BLaER1 treated with 17β-estradiol and CSF1 and Interleukin-3, amounts not matched to agents 10 nM and 100 nM (cell line): ENCODE measurements around the gene LCE2D.
A peak's percentile ranks its signal among the peaks of the same experiment; 100 is the strongest.
"Not testable (repeated sequence)": the region's sequence is repeated elsewhere in the genome, so short reads cannot be mapped to it uniquely, and the experiment has no call there.

Source experiments
- H3K27ac ChIP-seq, 11 experiments: shearing (Covaris generic); formaldehyde crosslinking; 2 replicates each; pipeline ENCODE4 v1.8.1; 2022
- H3K27me3 ChIP-seq, 11 experiments: shearing (Covaris generic); formaldehyde crosslinking; 2 replicates each; pipeline ENCODE4 v1.8.1; 2022
- H3K36me3 ChIP-seq, 11 experiments: shearing (Covaris generic); formaldehyde crosslinking; 2 replicates each; pipeline ENCODE4 v1.8.1; 2022
- H3K4me1 ChIP-seq, 10 experiments: shearing (Covaris generic); formaldehyde crosslinking; 2 replicates each; pipeline ENCODE4 v1.8.1; 2022
- H3K4me2 ChIP-seq, 11 experiments: shearing (Covaris generic); formaldehyde crosslinking; 2 replicates each; pipeline ENCODE4 v1.8.1; 2022
- H3K4me3 ChIP-seq, 10 experiments: shearing (Covaris generic); formaldehyde crosslinking; 2 replicates each; pipeline ENCODE4 v1.8.1; 2022
- H3K9ac ChIP-seq, 11 experiments: shearing (Covaris generic); formaldehyde crosslinking; 2 replicates each; pipeline ENCODE4 v1.8.1; 2022
- H3K9me3 ChIP-seq, 11 experiments: shearing (Covaris generic); formaldehyde crosslinking; replicated peaks in 1 of 11; 2 replicates each; pipeline ENCODE4 v1.8.1; 2022
- H4K20me1 ChIP-seq, 11 experiments: shearing (Covaris generic); formaldehyde crosslinking; 2 replicates each; pipeline ENCODE4 v1.8.1; 2022
- Cebpa-rat ChIP-seq, 11 experiments: shearing (Covaris generic); IDR thresholded peaks; 2 replicates each; pipeline ENCODE4 v1.8.1; 2022

LCE2D gene

GRCh38 chr1:152645146-152645545 lies 18.0 kb upstream of the LCE2D start:
- H3K9me3 ChIP-seq = no peaks in the 10 kb centered on the region
- H3K27ac ChIP-seq = no peak overlapping the region
- H3K9ac ChIP-seq = no peak overlapping the region
- no peaks in the 10 kb centered on the region for H3K27me3 ChIP-seq
- TF ChIP-seq Cebpa-rat (IDR thresholded peaks at IDR 0.05) = no peak
- peak overlapping the region in 2 of 11 experiments; percentile 10 to 20; a peak in 1 of 22 replicates for H3K4me2 ChIP-seq
- no peaks in the 10 kb centered on the region for H3K36me3 ChIP-seq
- H3K4me3 ChIP-seq = no peak overlapping the region
- no peaks in the 10 kb centered on the region; a peak in 1 of 20 replicates for H3K4me1 ChIP-seq
- H4K20me1 ChIP-seq = no peaks in the 10 kb centered on the region

- H3K4me2 ChIP-seq = no peak overlapping the region
- H3K27me3 ChIP-seq = no peaks in the 10 kb centered on the region
- H3K4me1 ChIP-seq = no peaks in the 10 kb centered on the region; a peak in 1 of 20 replicates
- no peak overlapping the region for H3K27ac ChIP-seq
- TF ChIP-seq Cebpa-rat (IDR thresholded peaks at IDR 0.05) = no peak
- H3K4me3 ChIP-seq = no peak overlapping the region
- no peaks in the 10 kb centered on the region for H3K9me3 ChIP-seq
- H4K20me1 ChIP-seq = no peaks in the 10 kb centered on the region
- no peak overlapping the region for H3K9ac ChIP-seq
- no peaks in the 10 kb centered on the region for H3K36me3 ChIP-seq
These were observed 16.5 kb upstream of the LCE2D start for GRCh38 chr1:152646656-152647055.

- Histone ChIP-seq H3K36me3 (no peaks in the 10 kb centered on the region), H4K20me1 (no peaks in the 10 kb centered on the region), H3K27me3 (no peaks in the 10 kb centered on the region), H3K9ac (no peak overlapping the region), H3K4me1 (no peaks in the 10 kb centered on the region), H3K9me3 (no peaks in the 10 kb centered on the region), H3K4me2 (no peak overlapping the region), H3K27ac (no peak overlapping the region), H3K4me3 (no peak overlapping the region)
- TF ChIP-seq Cebpa-rat (IDR thresholded peaks at IDR 0.05) = no peak
These were observed 9.1 kb upstream of the LCE2D start for GRCh38 chr1:152654110-152654509.

GRCh38 chr1:152656459-152656858 lies 6.7 kb upstream of the LCE2D start:
- no peak overlapping the region for H3K4me3 ChIP-seq
- no peaks in the 10 kb centered on the region for H3K9me3 ChIP-seq
- no peak for TF ChIP-seq Cebpa-rat (IDR thresholded peaks at IDR 0.05)
- H3K4me2 ChIP-seq = no peak overlapping the region
- H3K27ac ChIP-seq = no peak overlapping the region
- H3K27me3 ChIP-seq = no peaks in the 10 kb centered on the region
- H3K4me1 ChIP-seq = no peaks in the 10 kb centered on the region
- H4K20me1 ChIP-seq = no peaks in the 10 kb centered on the region
- H3K36me3 ChIP-seq = no peaks in the 10 kb centered on the region
- no peak overlapping the region for H3K9ac ChIP-seq

- H4K20me1 ChIP-seq = no peaks in the 10 kb centered on the region
- H3K4me2 ChIP-seq = no peak overlapping the region
- H3K4me1 ChIP-seq = no peaks in the 10 kb centered on the region
- H3K9ac ChIP-seq = no peak overlapping the region
- H3K27me3 ChIP-seq = no peaks in the 10 kb centered on the region
- TF ChIP-seq Cebpa-rat (IDR thresholded peaks at IDR 0.05) = no peak
- no peak overlapping the region for H3K27ac ChIP-seq
- no peaks in the 10 kb centered on the region for H3K36me3 ChIP-seq
- no peaks in the 10 kb centered on the region for H3K9me3 ChIP-seq
- no peak overlapping the region for H3K4me3 ChIP-seq
These were observed 5.5 kb upstream of the LCE2D start for GRCh38 chr1:152657677-152658076.

- no peak overlapping the region for H3K9ac ChIP-seq
- H3K4me3 ChIP-seq = no peak overlapping the region
- H3K9me3 ChIP-seq = no peaks in the 10 kb centered on the region
- H3K4me1 ChIP-seq = no peaks in the 10 kb centered on the region
- H3K4me2 ChIP-seq = no peak overlapping the region
- H3K27ac ChIP-seq = no peak overlapping the region
- no peak for TF ChIP-seq Cebpa-rat (IDR thresholded peaks at IDR 0.05)
- H4K20me1 ChIP-seq = no peaks in the 10 kb centered on the region
- H3K27me3 ChIP-seq = no peaks in the 10 kb centered on the region
- H3K36me3 ChIP-seq = no peaks in the 10 kb centered on the region
These were observed 4.5 kb upstream of the LCE2D start for GRCh38 chr1:152658649-152659048.

- H3K27me3 ChIP-seq, H3K36me3 ChIP-seq, H4K20me1 ChIP-seq, H3K4me1 ChIP-seq, H3K4me3 ChIP-seq, H3K4me2 ChIP-seq, H3K9ac ChIP-seq, H3K27ac ChIP-seq, H3K9me3 ChIP-seq: not testable (repeated sequence)
These were observed 3.0 kb downstream of the LCE2D start for GRCh38 chr1:152666171-152666570.

- no peaks in the 10 kb centered on the region for H3K4me1 ChIP-seq
- H3K27me3 ChIP-seq = no peaks in the 10 kb centered on the region
- H3K4me3 ChIP-seq = no peak overlapping the region
- peaks cover 0 to 4% (median 0%) of the 10 kb centered on the region in 11 experiments; a peak in 1 of 22 replicates for H3K9me3 ChIP-seq
- no peaks in the 10 kb centered on the region for H3K36me3 ChIP-seq
- H3K27ac ChIP-seq = no peak overlapping the region
- no peak for TF ChIP-seq Cebpa-rat (IDR thresholded peaks at IDR 0.05)
- no peak overlapping the region for H3K4me2 ChIP-seq
- H4K20me1 ChIP-seq = no peaks in the 10 kb centered on the region
- H3K9ac ChIP-seq = no peak overlapping the region
These were observed 4.5 kb downstream of the LCE2D start for GRCh38 chr1:152667648-152668047.

- Histone ChIP-seq H3K4me3 (no peak overlapping the region), H3K4me2 (no peak overlapping the region), H3K36me3 (no peaks in the 10 kb centered on the region), H3K9me3 (no peaks in the 10 kb centered on the region), H3K4me1 (no peaks in the 10 kb centered on the region), H3K27me3 (no peaks in the 10 kb centered on the region), H3K9ac (no peak overlapping the region), H3K27ac (no peak overlapping the region), H4K20me1 (no peaks in the 10 kb centered on the region)
- no peak for TF ChIP-seq Cebpa-rat (IDR thresholded peaks at IDR 0.05)
These were observed 9.8 kb downstream of the LCE2D start for GRCh38 chr1:152673016-152673415.

GRCh38 chr1:152674983-152675382 lies 11.8 kb downstream of the LCE2D start, which contains the start of gene LCE2C:
Gene LCE2C (plus strand): TSS chr1:152675279. CDS start chr1:152676016, 737 bp downstream.
- H3K4me1 ChIP-seq, H3K36me3 ChIP-seq, H3K27ac ChIP-seq, H4K20me1 ChIP-seq, H3K9me3 ChIP-seq, H3K9ac ChIP-seq, H3K4me3 ChIP-seq, H3K4me2 ChIP-seq, H3K27me3 ChIP-seq: not testable (repeated sequence)

- no peak for TF ChIP-seq Cebpa-rat (IDR thresholded peaks at IDR 0.05)
- Histone ChIP-seq H3K9ac (no peak overlapping the region), H3K4me2 (no peak overlapping the region), H3K9me3 (no peaks in the 10 kb centered on the region), H3K36me3 (no peaks in the 10 kb centered on the region), H4K20me1 (no peaks in the 10 kb centered on the region), H3K4me1 (no peaks in the 10 kb centered on the region), H3K27me3 (no peaks in the 10 kb centered on the region), H3K27ac (no peak overlapping the region), H3K4me3 (no peak overlapping the region)
These were observed 16.3 kb downstream of the LCE2D start for GRCh38 chr1:152679459-152679858.
